Osteocyte (in vitro differentiated cells): ENCODE data around the gene HTT. TPM values are rescaled to one million over a fixed set of nuclear protein-coding genes. Genes with fewer than 3 reads are reported as not detected.

Source experiments
- DNase-seq: peaks from one replicate; pipeline ENCODE4 v3.0.0; 2021; ENCODE audit warnings: mixed read lengths; ENCODE audit not compliant: unreplicated experiment; ENCODE audit errors: extremely low spot score
- H3K27ac Mint-ChIP-seq: one replicate; pipeline ENCODE4 v1.8.0; 2021; ENCODE audit warnings: mild to moderate bottlenecking, mixed read lengths; ENCODE audit not compliant: unreplicated experiment
- H3K27me3 Mint-ChIP-seq: one replicate; pipeline ENCODE4 v1.8.0; 2021; ENCODE audit warnings: mixed read lengths; ENCODE audit not compliant: unreplicated experiment
- H3K36me3 Mint-ChIP-seq: one replicate; pipeline ENCODE4 v1.8.0; 2021; ENCODE audit warnings: mixed read lengths; ENCODE audit not compliant: unreplicated experiment
- H3K4me1 Mint-ChIP-seq: one replicate; pipeline ENCODE4 v1.8.0; 2021; ENCODE audit warnings: mixed read lengths; ENCODE audit not compliant: unreplicated experiment
- H3K4me3 Mint-ChIP-seq: one replicate; pipeline ENCODE4 v1.8.0; 2021; ENCODE audit warnings: mild to moderate bottlenecking, moderate library complexity, mixed read lengths; ENCODE audit not compliant: unreplicated experiment
- H3K9me3 Mint-ChIP-seq: one replicate; pipeline ENCODE4 v1.8.0; 2021; ENCODE audit warnings: mixed read lengths; ENCODE audit not compliant: unreplicated experiment
- CTCF ChIP-seq: fragments of 200-600 bp; sonication (generic); IDR thresholded peaks from 2 replicates; pipeline ENCODE4 v1.5.0; 2021; ENCODE audit warnings: antibody characterized with exemption, mild to moderate bottlenecking, moderate library complexity
- total RNA-seq: library from RNA; stranded (reverse); gene quantifications from 2 replicates; pipeline ENCODE4 v1.2.1, GENCODE V29; 2021

Gene HTT
- total RNA-seq, 1 donor from 2014 or later = 51.3 TPM

- DNase-seq = peak; percentile 81
- H3K27me3 Mint-ChIP-seq = peaks cover 2% of the 10 kb centered on the region
- H3K4me3 Mint-ChIP-seq = no peak overlapping the region
- no peaks in the 10 kb centered on the region for H3K36me3 Mint-ChIP-seq
- H3K9me3 Mint-ChIP-seq = no peaks in the 10 kb centered on the region
- TF ChIP-seq CTCF = no peak
- no peak overlapping the region for H3K27ac Mint-ChIP-seq
- H3K4me1 Mint-ChIP-seq = peaks cover 5% of the 10 kb centered on the region
Observed at GRCh38 chr4:3287972-3288570, 213.6 kb downstream of the HTT start.

- peaks cover 2% of the 10 kb centered on the region for H3K27me3 Mint-ChIP-seq
- no peaks in the 10 kb centered on the region for H3K36me3 Mint-ChIP-seq
- no peak for TF ChIP-seq CTCF
- H3K27ac Mint-ChIP-seq = no peak overlapping the region
- DNase-seq = peak; percentile 70
- no peak overlapping the region for H3K4me3 Mint-ChIP-seq
- H3K9me3 Mint-ChIP-seq = no peaks in the 10 kb centered on the region
- H3K4me1 Mint-ChIP-seq = peaks cover 9% of the 10 kb centered on the region
Observed at GRCh38 chr4:3288571-3289094, 214.2 kb downstream of the HTT start.

DNA sequence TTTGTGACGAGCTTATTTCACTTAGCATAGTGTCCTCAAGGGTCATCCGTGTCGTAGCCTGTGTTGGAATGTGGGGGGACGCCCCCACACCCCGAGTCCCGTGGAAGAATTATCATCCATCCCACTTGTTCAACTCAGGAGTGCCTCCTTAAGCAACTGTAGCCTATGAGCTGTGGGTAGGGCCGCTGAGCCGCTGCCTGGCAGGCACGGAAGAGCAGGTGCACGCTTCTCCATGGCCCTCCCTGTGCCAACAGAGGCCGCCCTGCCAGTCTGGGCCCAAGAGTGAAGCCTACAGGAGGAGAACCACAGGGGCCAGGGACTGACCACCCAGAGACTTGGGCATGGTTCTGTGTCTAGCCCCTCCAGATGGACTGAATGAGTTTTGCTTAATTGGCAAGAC is 216.0 kb downstream of the HTT start:
- peaks cover 2% of the 10 kb centered on the region for H3K27me3 Mint-ChIP-seq
- no peak overlapping the region for H3K4me3 Mint-ChIP-seq
- H3K4me1 Mint-ChIP-seq = peaks cover 24% of the 10 kb centered on the region
- peak; percentile 76 for DNase-seq
- peaks cover under 1% of the 10 kb centered on the region for H3K36me3 Mint-ChIP-seq
- H3K27ac Mint-ChIP-seq = no peak overlapping the region
- H3K9me3 Mint-ChIP-seq = no peaks in the 10 kb centered on the region
- no peak for TF ChIP-seq CTCF

GRCh38 chr4:3290889-3291321 is 216.4 kb downstream of the HTT start:
- no peaks in the 10 kb centered on the region for H3K9me3 Mint-ChIP-seq
- peaks cover 2% of the 10 kb centered on the region for H3K27me3 Mint-ChIP-seq
- DNase-seq = peak; percentile 62
- peaks cover 3% of the 10 kb centered on the region for H3K36me3 Mint-ChIP-seq
- no peak for TF ChIP-seq CTCF
- H3K27ac Mint-ChIP-seq = no peak overlapping the region
- H3K4me3 Mint-ChIP-seq = no peak overlapping the region
- peaks cover 26% of the 10 kb centered on the region for H3K4me1 Mint-ChIP-seq

DNA sequence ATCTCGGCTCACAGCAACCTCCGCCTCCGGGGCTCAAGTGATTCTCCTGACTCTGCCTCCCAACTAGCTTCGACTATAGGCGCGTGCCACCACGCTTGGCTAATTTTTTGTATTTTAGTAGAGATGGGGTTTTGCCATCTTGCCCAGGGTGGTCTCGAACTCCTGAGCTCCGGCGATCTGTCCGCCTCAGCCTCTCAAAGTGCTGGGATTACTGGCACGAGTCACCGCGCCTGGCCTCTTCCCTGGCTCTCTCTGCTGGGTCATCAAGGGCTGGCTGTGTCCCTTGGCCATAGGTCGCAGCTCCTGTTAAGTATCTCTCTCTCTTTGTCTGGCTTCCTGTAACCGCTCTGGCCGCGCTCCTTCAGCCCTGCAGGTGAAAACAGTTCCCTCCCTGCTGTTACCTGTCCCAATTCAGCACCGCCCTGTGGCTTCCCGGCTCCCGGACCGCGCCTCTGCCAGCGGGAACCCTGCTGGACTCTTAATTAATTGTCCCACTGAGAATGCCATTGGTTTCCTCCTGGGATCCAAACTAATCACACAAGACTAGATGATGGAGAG is 217.0 kb downstream of the HTT start:
- peaks cover 26% of the 10 kb centered on the region for H3K4me1 Mint-ChIP-seq

More for the DNA sequence above, 217.0 kb downstream of the HTT start:
- DNase-seq = peak; percentile 73
- peak overlapping the region; percentile 93 for H3K27ac Mint-ChIP-seq
- H3K36me3 Mint-ChIP-seq = peaks cover 5% of the 10 kb centered on the region
- peak overlapping the region; percentile 87 for H3K4me3 Mint-ChIP-seq
- H3K9me3 Mint-ChIP-seq = no peaks in the 10 kb centered on the region
- TF ChIP-seq CTCF = no peak
- H3K27me3 Mint-ChIP-seq = peaks cover 2% of the 10 kb centered on the region
